ENCODE measurements around the gene MYO9A. TPM values are rescaled to one million over a fixed set of nuclear protein-coding genes. Genes with fewer than 3 reads are reported as not detected.

The MYO9A gene
- total and polyA plus RNA-seq, 5 experiments from 2014 or later = 11.7 to 45.2 (median 13.3) TPM

GRCh38 chr15:71781965-71782265, 336.0 kb downstream of the MYO9A start:
- H3K9me3 Mint-ChIP-seq = no peaks in the 10 kb centered on the region
- ATAC-seq = no peak

GRCh38 chr15:71781179-71781964, 336.6 kb downstream of the MYO9A start:
- no peak for DNase-seq
- H3K36me3 Mint-ChIP-seq = no peaks in the 10 kb centered on the region
- POLR2A ChIA-PET = no interaction called here
- ATAC-seq = no peak
- peaks cover 9 to 45% (median 23%) of the 10 kb centered on the region in 5 donors for H3K27me3 Mint-ChIP-seq
- H3K27ac Mint-ChIP-seq = peak overlapping the region in 1 of 10 donors; percentile 15
- H3K9me3 Mint-ChIP-seq = no peaks in the 10 kb centered on the region
- H3K4me3 Mint-ChIP-seq = no peak overlapping the region
- peaks cover 0 to 2% (median 0%) of the 10 kb centered on the region in 4 donors for H3K4me1 Mint-ChIP-seq

More at GRCh38 chr15:71781965-71782265, 336.0 kb downstream of the MYO9A start:
- POLR2A ChIA-PET = no interaction called here
- no peak overlapping the region for H3K4me3 Mint-ChIP-seq
- no peaks in the 10 kb centered on the region for H3K36me3 Mint-ChIP-seq
- H3K4me1 Mint-ChIP-seq = peaks cover 0 to 2% (median 0%) of the 10 kb centered on the region in 4 donors
- no peak overlapping the region for H3K27ac Mint-ChIP-seq
- DNase-seq = no peak
- H3K27me3 Mint-ChIP-seq = peaks cover 9 to 51% (median 23%) of the 10 kb centered on the region in 5 donors

- Mint-ChIP-seq H3K9me3 (no peaks in the 10 kb centered on the region), H3K4me1 (peaks cover 0 to 2% (median 0%) of the 10 kb centered on the region in 4 donors), H3K4me3 (no peak overlapping the region), H3K27me3 (peaks cover 9 to 36% (median 20%) of the 10 kb centered on the region in 5 donors), H3K27ac (peak overlapping the region in 1 of 10 donors; percentile 42), H3K36me3 (no peaks in the 10 kb centered on the region)
- peak in 9 of 10 donors; percentile 5 to 68 (median 28) for DNase-seq
- POLR2A ChIA-PET = no interaction called here
- peak; percentile 37 to 57 for ATAC-seq
These were observed 337.6 kb downstream of the MYO9A start for GRCh38 chr15:71780115-71780976.

GRCh38 chr15:71779073-71779797, 338.7 kb downstream of the MYO9A start:
- no peak overlapping the region for H3K4me3 Mint-ChIP-seq
- POLR2A ChIA-PET = no interaction called here
- ATAC-seq (no peak), DNase-seq (no peak)
- no peak overlapping the region for H3K27ac Mint-ChIP-seq
- H3K9me3 Mint-ChIP-seq = no peaks in the 10 kb centered on the region
- H3K27me3 Mint-ChIP-seq = peaks cover 4 to 25% (median 9%) of the 10 kb centered on the region in 5 donors
- no peaks in the 10 kb centered on the region for H3K36me3 Mint-ChIP-seq
- peaks cover 0 to 2% (median 0%) of the 10 kb centered on the region in 4 donors for H3K4me1 Mint-ChIP-seq

- H3K27me3 Mint-ChIP-seq = peaks cover 2 to 13% (median 9%) of the 10 kb centered on the region in 5 donors
- H3K36me3 Mint-ChIP-seq = no peaks in the 10 kb centered on the region
- H3K9me3 Mint-ChIP-seq = no peaks in the 10 kb centered on the region
- ATAC-seq = no peak
- H3K4me3 Mint-ChIP-seq = no peak overlapping the region
- peaks cover 0 to 2% (median 0%) of the 10 kb centered on the region in 4 donors for H3K4me1 Mint-ChIP-seq
- POLR2A ChIA-PET = no interaction called here
- DNase-seq = no peak
- peak overlapping the region in 1 of 10 donors; percentile 46 for H3K27ac Mint-ChIP-seq
These were observed 340.6 kb downstream of the MYO9A start for GRCh38 chr15:71777216-71777943.

GRCh38 chr15:71776304-71776703, 341.6 kb downstream of the MYO9A start:
- H3K9me3 Mint-ChIP-seq = no peaks in the 10 kb centered on the region
- ATAC-seq (no peak), DNase-seq (no peak)
- no peak overlapping the region for H3K27ac Mint-ChIP-seq
- peaks cover 0 to 2% (median 0%) of the 10 kb centered on the region in 4 donors for H3K4me1 Mint-ChIP-seq
- H3K27me3 Mint-ChIP-seq = peaks cover 2 to 10% (median 5%) of the 10 kb centered on the region in 5 donors
- H3K4me3 Mint-ChIP-seq = no peak overlapping the region
- no peaks in the 10 kb centered on the region for H3K36me3 Mint-ChIP-seq
- POLR2A ChIA-PET = no interaction called here

GRCh38 chr15:71775856-71776255, 342.1 kb downstream of the MYO9A start:
- Mint-ChIP-seq H3K9me3 (no peaks in the 10 kb centered on the region), H3K4me3 (no peak overlapping the region), H3K27ac (no peak overlapping the region), H3K4me1 (peaks cover 0 to 2% (median 0%) of the 10 kb centered on the region in 4 donors), H3K36me3 (no peaks in the 10 kb centered on the region), H3K27me3 (peaks cover 0 to 6% (median 2%) of the 10 kb centered on the region in 5 donors)
- no peak for DNase-seq
- POLR2A ChIA-PET = no interaction called here
- ATAC-seq = no peak

- Mint-ChIP-seq H3K36me3 (no peaks in the 10 kb centered on the region), H3K9me3 (no peaks in the 10 kb centered on the region), H3K4me3 (no peak overlapping the region), H3K4me1 (no peaks in the 10 kb centered on the region), H3K27me3 (peaks cover 0 to 5% (median 0%) of the 10 kb centered on the region in 5 donors), H3K27ac (no peak overlapping the region)
- POLR2A ChIA-PET = no interaction called here
- DNase-seq (no peak), ATAC-seq (no peak)
These were observed 344.6 kb downstream of the MYO9A start for GRCh38 chr15:71773206-71773859.

Other genes starting within 250 kb of the MYO9A start
- 1 to 10 TPM; 1.4 to 2.2 TPM for gene SENP8, start 253 bp upstream of the MYO9A start, total RNA-seq
- 1 to 10 TPM in 1 of 3 donors, under 1 TPM in 2; 0.41 to 1.7 (median 0.98) TPM for gene SENP8, start 253 bp upstream of the MYO9A start, polyA plus RNA-seq
- not detected for gene GRAMD2A, start 79.6 kb upstream of the MYO9A start, total RNA-seq
- gene GRAMD2A, start 79.6 kb upstream of the MYO9A start, polyA plus RNA-seq = not detected
- gene PKM, start 113.0 kb upstream of the MYO9A start, total RNA-seq = 100 to 1,000 TPM; 277 to 285 TPM
- gene PKM, start 113.0 kb upstream of the MYO9A start, polyA plus RNA-seq = 100 to 1,000 TPM; 305 to 330 (median 318) TPM
- gene PARP6, start 154.4 kb upstream of the MYO9A start, total RNA-seq = 100 to 1,000 TPM; 122 to 133 TPM
- 10 to 100 TPM; 13.1 to 38.2 (median 13.9) TPM for gene PARP6, start 154.4 kb upstream of the MYO9A start, polyA plus RNA-seq
- 1 to 10 TPM; 4.7 to 5.9 TPM for gene CELF6, start 202.0 kb upstream of the MYO9A start, total RNA-seq
- under 1 TPM in 1 of 3 donors, not detected in 2; 0.18 TPM for gene CELF6, start 202.0 kb upstream of the MYO9A start, polyA plus RNA-seq